HG03196 (cell line): Measurements from ENCODE around the gene C8B.

ENCODE experiments used
- ATAC-seq: cut with Tn5 transposase; IDR thresholded peaks from one replicate; pipeline ENCODE4 v1.9.1; 2021; ENCODE audit not compliant: unreplicated experiment

The C8B gene

DNA sequence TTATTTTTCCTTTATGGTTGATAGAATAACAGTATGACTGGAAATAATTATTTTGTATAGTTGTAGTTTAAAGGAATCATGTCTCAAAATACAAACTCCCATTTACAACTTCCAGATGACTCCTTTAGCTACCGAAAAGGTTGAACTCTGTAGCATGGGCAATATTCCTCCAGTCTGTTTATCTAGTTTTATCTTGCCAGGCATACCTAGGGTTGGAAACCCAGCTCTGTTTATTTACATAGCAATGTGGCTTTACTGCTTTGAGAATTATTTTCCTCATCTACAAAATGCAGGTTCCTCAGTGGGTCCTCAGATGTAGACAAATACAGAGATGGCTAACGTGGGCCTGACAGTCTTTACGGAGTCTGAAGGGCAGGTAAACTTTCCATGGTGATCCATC lies 60.1 kb downstream of the C8B start:
- no peak for ATAC-seq

DNA sequence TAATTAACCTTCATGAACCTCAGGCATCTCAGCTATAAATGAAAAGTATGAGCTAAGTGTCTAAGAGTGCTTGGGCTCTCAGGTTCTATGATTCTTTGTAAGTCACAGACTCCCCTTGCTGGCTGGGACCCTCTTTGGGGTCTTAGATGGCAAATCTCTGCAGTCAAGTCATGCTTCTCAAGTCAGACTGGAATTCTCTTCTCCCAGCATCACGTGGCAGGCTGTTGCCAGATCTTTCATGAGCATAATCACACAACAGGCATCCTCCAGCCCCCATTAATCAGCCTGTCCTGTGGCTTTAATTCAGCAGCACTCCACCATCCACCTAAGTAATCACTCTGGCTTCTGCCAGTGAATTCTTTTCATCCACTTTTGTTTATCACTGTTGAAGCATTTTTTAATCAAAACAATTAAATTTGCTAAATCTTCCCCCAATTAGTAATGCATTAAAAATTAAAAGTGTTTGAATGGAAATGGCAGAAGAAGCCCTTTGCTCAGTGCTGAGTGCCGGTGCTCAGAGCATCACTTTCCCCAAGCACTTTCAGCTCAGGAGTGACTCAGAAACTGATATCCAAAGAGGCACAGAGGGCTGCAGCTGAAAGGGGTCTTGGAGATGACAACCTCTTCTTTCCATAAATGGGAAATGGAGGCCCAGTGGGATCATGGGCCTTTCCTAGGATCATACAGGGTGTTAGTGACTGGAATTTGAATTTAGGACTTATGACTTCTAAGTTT lies 61.0 kb downstream of the C8B start:
- no peak for ATAC-seq

DNA sequence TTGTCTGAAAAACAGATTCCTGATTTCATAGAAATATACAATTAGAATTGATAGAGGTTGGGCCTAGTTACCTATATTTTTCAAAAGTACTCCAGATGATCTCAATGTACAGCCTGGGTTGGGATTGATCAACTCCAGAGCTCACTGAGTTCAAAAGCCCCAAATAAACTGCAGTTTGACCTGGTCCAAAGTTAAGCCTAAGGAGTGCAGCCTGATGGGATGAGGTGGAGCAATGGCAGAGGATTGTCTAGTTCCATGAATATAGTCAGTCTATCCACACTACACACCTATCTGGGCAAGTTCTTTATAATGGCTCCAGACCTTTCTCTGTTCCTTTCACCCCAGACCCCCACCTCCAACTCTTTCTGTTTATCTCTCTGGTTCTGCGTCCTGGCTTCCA lies 62.0 kb downstream of the C8B start:
- no peak for ATAC-seq

DNA sequence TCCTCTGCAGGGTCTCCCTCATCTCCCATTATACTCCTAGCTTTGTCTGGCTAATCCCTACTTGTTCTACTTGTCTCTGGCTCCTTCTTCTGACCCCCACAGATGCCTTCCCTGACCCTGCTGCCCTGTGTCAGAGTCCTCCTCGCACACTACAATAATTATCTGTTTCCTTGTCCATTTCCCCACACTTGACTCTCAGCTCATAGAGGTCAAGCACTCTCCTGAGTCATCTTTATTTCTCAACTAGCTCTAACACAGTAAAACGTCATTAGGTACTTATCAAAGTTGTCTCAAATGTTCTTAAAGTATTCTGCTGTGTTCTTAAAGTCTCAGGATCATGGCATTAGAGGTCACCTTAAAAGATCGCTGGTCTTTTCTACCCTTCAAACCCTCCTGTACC lies 64.1 kb downstream of the C8B start:
- ATAC-seq, result no peak

DNA sequence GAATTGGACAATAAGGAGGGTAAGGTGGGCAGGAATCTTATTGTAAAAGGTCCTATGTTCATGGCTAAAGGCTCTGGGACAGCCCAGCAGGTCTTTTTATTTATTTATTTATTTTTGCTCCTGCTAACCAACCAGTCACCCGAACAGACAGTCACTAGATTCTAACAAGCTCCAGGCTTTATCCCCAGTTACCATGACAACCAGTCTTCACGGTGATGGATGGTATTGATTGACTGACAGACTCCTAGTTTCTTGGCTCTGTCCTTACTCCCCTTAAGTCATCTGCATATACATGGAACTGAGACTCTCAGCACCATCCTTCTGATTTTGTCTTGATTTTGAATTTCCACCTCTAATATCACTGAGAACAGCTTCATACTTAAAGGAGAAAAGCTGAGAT lies 66.9 kb downstream of the C8B start:
- ATAC-seq, result no peak

DNA sequence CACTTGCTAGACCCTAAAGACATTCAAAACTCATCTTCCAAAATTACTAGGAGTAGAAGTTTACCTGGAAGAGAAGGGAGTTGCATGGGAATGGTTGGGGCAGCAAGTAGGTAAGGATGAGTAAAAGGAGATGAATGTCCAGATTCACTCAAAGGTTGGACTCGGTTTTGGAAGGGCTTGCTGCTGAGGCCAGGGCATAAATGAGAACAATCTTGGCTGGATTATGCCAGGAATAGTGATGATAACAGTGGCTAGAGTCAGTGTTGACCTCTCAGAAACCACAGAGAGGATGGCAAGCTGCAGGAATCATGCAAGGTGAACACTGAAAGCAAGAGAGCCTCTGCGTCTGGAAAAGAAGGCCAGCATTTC lies 67.8 kb downstream of the C8B start:
- no peak for ATAC-seq

DNA sequence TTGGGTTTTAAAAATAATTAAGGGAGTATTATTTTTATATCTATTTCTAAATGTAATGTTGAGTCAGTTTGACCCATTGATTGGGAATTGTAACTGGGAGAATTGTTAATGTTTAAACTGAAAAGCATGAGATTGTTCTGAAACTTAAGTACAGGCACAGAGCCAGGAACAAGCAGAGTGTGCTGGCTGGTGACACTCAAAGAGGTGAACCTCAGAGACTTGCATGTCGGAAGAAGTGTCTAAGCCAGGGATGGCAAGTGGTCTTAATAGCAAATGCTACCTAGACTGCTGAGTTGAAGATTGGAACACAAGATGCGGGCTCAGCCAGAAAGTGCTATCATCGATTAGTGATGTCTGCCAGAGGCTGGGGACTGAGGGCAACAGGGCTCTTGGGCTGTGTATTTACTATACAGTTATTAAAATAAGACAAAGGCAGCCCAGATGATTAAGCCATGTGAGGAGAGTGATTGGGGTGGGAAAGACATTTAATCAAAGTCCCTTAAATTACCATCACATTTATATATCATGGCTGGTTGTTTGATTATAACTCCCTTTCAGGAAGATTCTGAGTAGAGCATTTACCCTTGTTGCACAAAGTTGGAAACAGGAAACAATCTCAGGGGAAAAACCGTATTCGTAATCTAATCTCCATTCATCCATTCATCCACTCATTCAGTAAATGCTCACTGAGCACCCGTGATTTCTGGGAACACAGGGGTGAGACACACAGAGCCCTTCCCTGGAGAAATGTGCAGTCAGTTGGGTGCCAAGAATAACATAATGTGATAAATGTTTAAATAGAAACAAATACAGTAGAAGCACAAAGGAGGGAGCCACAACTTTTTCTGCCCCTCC lies 68.4 kb downstream of the C8B start:
- ATAC-seq, result no peak

DNA sequence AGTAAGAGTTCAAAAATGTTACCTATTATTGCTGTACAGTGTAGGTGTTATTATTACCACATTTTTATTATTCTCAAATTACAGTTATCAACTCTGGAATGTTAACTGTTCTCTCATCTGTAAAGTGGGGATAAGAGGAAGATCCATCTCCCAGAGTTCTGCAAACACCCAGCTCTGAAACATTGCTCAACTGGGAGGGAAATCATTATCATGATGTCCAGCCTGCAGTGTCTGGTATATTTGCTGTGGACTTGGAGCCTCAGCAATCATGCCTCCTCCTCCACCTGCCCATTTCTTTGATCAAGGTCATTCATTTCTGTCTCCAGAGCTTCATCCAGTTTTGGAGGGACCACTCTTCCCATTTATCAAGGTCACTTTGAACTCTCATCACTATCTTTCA lies 71.8 kb downstream of the C8B start:
- ATAC-seq, result no peak

DNA sequence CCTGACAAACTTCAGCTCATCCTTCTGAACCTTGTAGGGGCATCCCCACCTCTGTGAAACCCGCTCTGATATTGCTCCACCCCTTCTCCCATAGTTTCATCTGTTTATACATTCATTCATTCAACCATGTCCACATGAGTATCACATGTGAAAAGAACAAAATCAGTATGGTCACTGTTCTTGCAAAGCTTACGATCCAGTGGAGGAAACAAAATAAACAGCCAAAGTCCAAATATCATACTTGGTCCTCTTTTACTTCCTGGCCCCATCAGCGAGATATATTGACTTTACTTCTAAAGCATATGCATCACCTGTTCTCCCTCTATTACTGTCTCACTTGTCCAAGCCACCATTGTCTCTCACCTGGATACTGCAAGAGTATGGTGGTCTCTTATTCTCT lies 75.6 kb downstream of the C8B start:
- no peak for ATAC-seq

DNA sequence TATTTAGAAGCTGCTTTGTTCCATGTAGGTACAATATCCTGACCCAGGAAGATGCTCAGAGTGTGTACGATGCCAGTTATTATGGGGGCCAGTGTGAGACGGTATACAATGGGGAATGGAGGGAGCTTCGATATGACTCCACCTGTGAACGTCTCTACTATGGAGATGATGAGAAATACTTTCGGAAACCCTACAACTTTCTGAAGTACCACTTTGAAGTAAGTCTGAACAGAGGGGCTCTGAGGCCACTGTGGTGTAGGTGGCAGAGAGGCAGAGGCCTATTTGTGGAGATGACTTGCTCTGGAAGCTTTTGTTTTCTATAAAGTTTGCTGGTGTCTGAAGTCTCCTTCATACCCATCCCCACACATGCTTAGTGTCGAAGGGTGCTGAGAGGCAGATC lies 84.4 kb downstream of the C8B start:
- no peak for ATAC-seq

DNA sequence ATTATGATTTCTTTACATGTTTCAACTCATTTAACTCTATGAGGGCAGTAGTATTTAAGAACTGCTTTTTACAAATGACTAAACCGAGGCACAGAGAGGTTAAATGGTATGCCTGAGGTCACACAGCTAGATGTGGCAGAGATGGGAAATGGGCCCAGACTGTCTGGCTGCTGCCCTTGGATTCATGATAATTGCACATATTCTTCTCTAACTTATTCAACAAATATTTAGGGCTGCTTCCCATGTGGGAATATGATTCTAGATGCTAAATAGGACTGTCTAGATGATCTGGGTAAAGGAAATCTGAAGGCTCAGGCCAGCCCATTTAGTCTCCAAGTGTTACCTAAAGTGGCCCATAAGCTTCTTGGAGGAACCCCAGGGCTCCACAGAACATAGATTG lies 85.0 kb downstream of the C8B start:
- ATAC-seq, result no peak
